GM12872 (cell line): ENCODE data around the gene ATXN7L3B.

ENCODE experiments used
- CTCF ChIP-seq: IDR thresholded peaks from 3 replicates; pipeline ENCODE4 v1.5.1; 2011; ENCODE audit warnings: low read depth, mild to moderate bottlenecking, low read length, moderate library complexity; ENCODE audit not compliant: insufficient read depth

The ATXN7L3B gene

GRCh38 chr12:74586251-74586650, 48.6 kb downstream of the ATXN7L3B start:
- no peak for TF ChIP-seq CTCF
